Naive thymus-derived CD8-positive, alpha-beta T cell (primary cell): ENCODE measurements around the gene PGM1. TPM values are rescaled to one million over a fixed set of nuclear protein-coding genes. Genes with fewer than 3 reads are reported as not detected.

ENCODE experiments used
- ATAC-seq, 2 donors: fragments of 150-1000 bp; cut with Tn5 transposase in 1 of 2; sonication (Bioruptor Pico), chemical (Tn5 transposase) in 1 of 2; 1 replicate in 1 of 2; 2 replicates in 1 of 2; pipeline ENCODE4 v1.10.0; 2021; ENCODE audit warnings: mild to moderate bottlenecking in 2 of 2, moderate library complexity in 2 of 2
- POLR2A ChIA-PET: fragments of 350-600 bp; sonication (Branson Sonifier 250); formaldehyde crosslinking; loops from one replicate; lab custom pipeline; 2021; ENCODE audit warnings: antibody characterized with exemption; lab: Charles Lee
- DNase-seq, 10 donors: peaks; one replicate each; pipeline versions ENCODE4 v3.0.0 to v3.0.0-alpha.2; 2020 to 2022
- H3K27ac Mint-ChIP-seq, 10 donors: one replicate each; pipeline ENCODE4 v1.8.0; 2020 to 2022; ENCODE audit warnings: mild to moderate bottlenecking in 10 of 10, mixed read lengths in 10 of 10, moderate library complexity in 4 of 10, inconsistent platforms in 1 of 10
- H3K27me3 Mint-ChIP-seq, 5 donors: one replicate each; pipeline ENCODE4 v1.8.0; 2021 to 2022; ENCODE audit warnings: mixed read lengths in 5 of 5
- H3K36me3 Mint-ChIP-seq, 3 donors: one replicate each; pipeline ENCODE4 v1.8.0; 2020 to 2022; ENCODE audit warnings: mixed read lengths in 3 of 3, mild to moderate bottlenecking in 2 of 3, inconsistent platforms in 1 of 3
- H3K4me1 Mint-ChIP-seq, 4 donors: one replicate each; pipeline ENCODE4 v1.8.0; 2021 to 2022; ENCODE audit warnings: mixed read lengths in 4 of 4
- H3K4me3 Mint-ChIP-seq, 10 donors: one replicate each; pipeline ENCODE4 v1.8.0; 2020 to 2022; ENCODE audit warnings: mild to moderate bottlenecking in 10 of 10, mixed read lengths in 10 of 10, moderate library complexity in 6 of 10, inconsistent platforms in 1 of 10
- H3K9me3 Mint-ChIP-seq, 9 donors: one replicate each; pipeline ENCODE4 v1.8.0; 2020 to 2022; ENCODE audit warnings: mixed read lengths in 9 of 9, mild to moderate bottlenecking in 3 of 9, inconsistent platforms in 1 of 9, moderate library complexity in 1 of 9
- polyA plus RNA-seq, 3 donors: library from polyadenylated mRNA; unstranded; fragments of 300-500 nt; fragmentation: Illumina TruSeq; gene quantifications; one replicate each; pipeline ENCODE4 v1.2.3, GENCODE V29; 2021
- total RNA-seq, 8 experiments: library from RNA in 2 of 8; stranded (reverse) in 2 of 8; gene quantifications; one replicate each; pipeline ENCODE4 v1.2.3 and lab custom pipeline; 2021 to 2026

PGM1 gene
- total and polyA plus RNA-seq, 5 experiments from 2014 or later: 15.7 to 35.9 (median 30.4) TPM

DNA sequence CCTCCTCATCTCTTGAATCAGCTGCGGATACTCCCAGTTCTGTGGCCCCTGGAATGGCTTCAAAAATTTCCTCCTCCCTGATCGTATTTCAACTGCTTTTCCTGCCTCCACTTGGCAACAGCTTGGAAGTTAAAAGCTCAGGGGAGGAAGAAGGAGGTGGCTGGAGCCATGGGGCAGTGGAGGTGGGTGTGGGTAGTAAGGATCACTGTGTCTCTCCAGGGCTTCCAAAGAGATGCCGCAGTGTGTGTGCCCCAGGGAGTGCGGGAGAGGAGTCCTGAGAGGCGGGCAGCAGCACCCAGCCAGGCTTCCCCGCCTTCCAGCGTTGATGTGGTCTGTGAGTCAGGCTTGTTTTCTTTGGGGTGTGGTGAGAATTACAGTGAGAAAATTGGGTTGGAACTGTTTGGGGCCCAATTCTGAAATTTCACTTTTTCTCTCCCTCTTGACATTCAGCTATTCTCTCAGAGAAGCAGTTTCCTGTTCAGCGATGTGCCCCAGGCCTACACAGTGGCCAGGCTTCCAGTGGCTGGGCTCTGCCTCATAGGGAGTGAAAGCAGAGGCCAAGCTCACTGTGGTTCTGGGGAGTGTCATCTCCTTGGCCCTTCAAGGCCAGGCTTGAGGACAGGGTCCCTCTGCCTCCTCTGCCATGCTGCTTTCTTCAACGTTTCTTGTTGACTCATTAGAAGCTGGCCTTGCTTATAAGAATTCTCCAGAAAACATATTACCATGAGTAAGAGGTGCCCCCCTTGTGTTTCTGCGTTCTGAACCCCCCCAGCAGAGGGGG is 69.0 kb downstream of the PGM1 start:
- peak overlapping the region in 1 of 10 donors; percentile 55 for H3K27ac Mint-ChIP-seq
- ATAC-seq: no peak

DNA sequence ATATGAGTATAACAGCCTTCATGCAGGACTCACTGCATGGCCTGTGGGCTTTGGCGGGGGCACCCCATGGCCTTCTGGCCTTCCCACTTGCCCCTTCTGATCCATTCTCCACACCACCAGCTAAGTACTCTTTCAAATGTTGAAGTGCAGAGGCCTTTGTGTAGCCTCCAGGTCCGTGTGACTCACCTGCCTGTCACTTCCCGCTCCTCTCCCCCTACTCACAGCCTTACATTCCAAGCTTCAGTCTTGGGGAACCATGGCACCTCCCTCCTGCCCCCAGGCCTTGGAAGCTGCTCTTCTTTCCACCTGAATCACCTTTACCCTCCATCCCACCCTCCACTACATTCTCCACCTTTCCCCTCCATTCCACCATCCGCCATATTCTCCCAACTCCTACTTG is 69.6 kb downstream of the PGM1 start:
- DNase-seq: no peak
- no peak for ATAC-seq
- Mint-ChIP-seq H3K4me1 (peaks cover 4 to 11% (median 8%) of the 10 kb centered on the region in 4 donors), H3K9me3 (peaks cover 0 to 39% (median 6%) of the 10 kb centered on the region in 9 donors), H3K36me3 (peaks cover 24 to 74% (median 39%) of the 10 kb centered on the region in 3 donors), H3K27ac (peak overlapping the region in 1 of 10 donors; percentile 55), H3K4me3 (no peak overlapping the region), H3K27me3 (no peaks in the 10 kb centered on the region)
- POLR2A ChIA-PET: no interaction called here

More for the DNA sequence above, 69.0 kb downstream of the PGM1 start:
- no peak overlapping the region for H3K4me3 Mint-ChIP-seq
- no peak for DNase-seq
- peaks cover 7 to 14% (median 8%) of the 10 kb centered on the region in 4 donors for H3K4me1 Mint-ChIP-seq
- H3K9me3 Mint-ChIP-seq: peaks cover 0 to 39% (median 6%) of the 10 kb centered on the region in 9 donors
- peaks cover 28 to 78% (median 43%) of the 10 kb centered on the region in 3 donors for H3K36me3 Mint-ChIP-seq
- H3K27me3 Mint-ChIP-seq: no peaks in the 10 kb centered on the region
- POLR2A ChIA-PET: no interaction called here

DNA sequence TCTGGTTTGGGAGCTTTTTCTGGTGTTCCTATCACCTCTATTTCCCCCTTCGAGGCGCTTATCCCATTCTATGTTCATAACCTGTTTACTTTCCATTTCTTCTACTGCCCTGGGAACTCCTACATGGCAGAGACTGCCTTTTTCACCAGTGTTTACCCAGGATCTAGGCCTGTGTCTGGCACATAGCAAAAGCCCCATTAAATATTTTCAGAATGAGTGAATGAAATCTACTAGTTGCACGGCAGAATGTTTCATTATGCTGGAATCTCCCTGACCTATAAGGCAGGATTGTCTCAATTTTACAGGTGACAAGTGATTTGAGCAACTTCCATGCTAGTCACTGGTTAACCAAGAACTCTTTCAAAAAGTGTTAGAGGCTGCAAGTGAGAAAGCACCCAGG is 70.1 kb downstream of the PGM1 start:
- H3K4me3 Mint-ChIP-seq: no peak overlapping the region
- H3K4me1 Mint-ChIP-seq: peaks cover 4 to 10% (median 8%) of the 10 kb centered on the region in 4 donors
- POLR2A ChIA-PET: no interaction called here
- H3K9me3 Mint-ChIP-seq: peaks cover 0 to 39% (median 6%) of the 10 kb centered on the region in 9 donors
- H3K27me3 Mint-ChIP-seq: no peaks in the 10 kb centered on the region
- no peak for DNase-seq
- ATAC-seq: no peak
- H3K36me3 Mint-ChIP-seq: peaks cover 22 to 73% (median 36%) of the 10 kb centered on the region in 3 donors
- peak overlapping the region in 1 of 10 donors; percentile 55 for H3K27ac Mint-ChIP-seq

DNA sequence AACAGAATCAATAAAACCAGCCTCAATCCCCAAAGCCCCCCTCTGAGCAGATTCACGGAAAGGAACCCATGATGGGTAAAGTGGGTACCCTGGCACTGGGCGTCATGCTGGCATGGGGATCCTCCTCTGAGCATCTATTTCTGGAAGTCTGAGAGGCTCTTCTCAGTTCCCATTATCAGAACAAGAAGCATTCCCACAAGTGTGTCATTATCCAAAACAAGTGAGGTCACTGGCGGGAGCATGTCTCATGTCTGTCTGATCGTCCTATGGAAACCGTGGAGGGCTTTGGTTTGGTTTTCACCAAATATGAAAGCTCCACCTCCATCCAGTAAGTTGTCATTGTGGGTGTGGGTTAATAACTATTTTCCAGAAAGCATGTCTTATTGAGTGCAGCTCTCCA is 70.7 kb downstream of the PGM1 start:
- Mint-ChIP-seq H3K9me3 (peaks cover 0 to 39% (median 6%) of the 10 kb centered on the region in 9 donors), H3K36me3 (peaks cover 18 to 69% (median 31%) of the 10 kb centered on the region in 3 donors), H3K27me3 (no peaks in the 10 kb centered on the region), H3K4me1 (peaks cover 4 to 8% (median 6%) of the 10 kb centered on the region in 4 donors), H3K27ac (no peak overlapping the region), H3K4me3 (no peak overlapping the region)
- POLR2A ChIA-PET: no interaction called here
- DNase-seq (no peak), ATAC-seq (no peak)

DNA sequence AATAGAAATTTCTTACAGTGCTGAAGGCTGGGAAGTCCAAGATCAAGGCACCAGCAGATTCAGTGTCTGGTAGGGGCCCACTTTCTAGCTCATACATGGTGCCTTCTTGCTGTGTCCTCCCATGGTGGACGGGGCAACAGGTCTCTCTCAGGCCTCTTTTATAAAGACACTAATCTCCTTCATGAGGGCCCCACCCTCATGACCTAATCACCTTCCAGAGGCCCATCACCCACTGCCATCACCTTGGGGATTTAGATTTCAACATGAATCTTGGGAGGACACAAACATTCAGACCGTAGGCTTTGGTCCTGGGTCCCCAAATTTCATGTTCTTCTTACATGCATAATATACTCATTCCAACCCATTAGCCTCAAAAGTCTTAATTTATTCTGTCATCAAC is 71.5 kb downstream of the PGM1 start:
- Mint-ChIP-seq H3K4me1 (peaks cover 0 to under 1% (median 0%) of the 10 kb centered on the region in 4 donors), H3K9me3 (peaks cover 0 to 39% (median 6%) of the 10 kb centered on the region in 9 donors), H3K27me3 (no peaks in the 10 kb centered on the region), H3K36me3 (peaks cover 12 to 60% (median 23%) of the 10 kb centered on the region in 3 donors), H3K4me3 (no peak overlapping the region), H3K27ac (no peak overlapping the region)
- POLR2A ChIA-PET: no interaction called here
- ATAC-seq (no peak), DNase-seq (no peak)

DNA sequence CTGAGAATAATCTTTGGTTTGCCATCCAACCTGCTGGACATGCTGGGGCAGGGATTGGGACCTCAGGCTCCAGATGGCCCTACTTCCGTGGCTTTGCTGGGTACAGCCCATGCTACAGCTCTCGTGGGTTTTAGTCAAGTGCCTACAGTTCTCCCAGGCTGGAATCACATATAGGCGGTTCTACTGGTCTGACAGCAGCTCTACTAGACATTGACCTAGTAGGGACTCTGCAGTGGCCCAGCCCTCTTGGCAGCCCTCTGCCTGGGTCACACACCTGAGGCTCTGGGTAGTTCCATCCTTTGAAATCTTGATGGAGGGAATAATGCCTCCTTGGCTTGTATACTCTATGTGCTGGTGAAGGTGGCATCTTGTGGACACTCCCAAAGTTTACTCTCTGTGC is 72.2 kb downstream of the PGM1 start:
- Mint-ChIP-seq H3K27me3 (no peaks in the 10 kb centered on the region), H3K27ac (no peak overlapping the region), H3K4me3 (no peak overlapping the region), H3K4me1 (no peaks in the 10 kb centered on the region), H3K36me3 (peaks cover 8 to 54% (median 19%) of the 10 kb centered on the region in 3 donors), H3K9me3 (peaks cover 0 to 39% (median 6%) of the 10 kb centered on the region in 9 donors)
- POLR2A ChIA-PET: no interaction called here
- no peak for DNase-seq
- no peak for ATAC-seq

DNA sequence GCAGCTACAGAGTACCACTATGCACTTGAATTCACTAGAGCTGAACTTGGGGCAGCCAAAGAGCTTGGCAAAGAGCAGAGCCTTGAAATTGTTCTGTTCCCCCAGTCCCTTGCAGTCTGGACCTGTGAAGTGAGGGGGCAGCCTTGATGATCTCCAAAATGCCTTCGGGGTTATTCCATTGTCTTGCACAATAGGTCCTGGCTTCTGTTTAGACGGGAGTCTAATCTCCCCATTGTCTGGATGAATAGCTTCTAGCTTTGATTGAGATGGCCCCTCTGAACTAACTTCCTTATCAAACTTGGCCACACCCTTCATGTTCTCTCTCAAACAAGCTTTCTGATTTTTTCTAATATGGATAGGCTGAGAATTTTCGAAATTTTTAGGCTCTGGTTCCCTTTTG is 72.6 kb downstream of the PGM1 start:
- no peak overlapping the region for H3K4me3 Mint-ChIP-seq
- peaks cover 8 to 52% (median 19%) of the 10 kb centered on the region in 3 donors for H3K36me3 Mint-ChIP-seq
- no peaks in the 10 kb centered on the region for H3K4me1 Mint-ChIP-seq
- ATAC-seq (no peak), DNase-seq (no peak)
- no peak overlapping the region for H3K27ac Mint-ChIP-seq
- POLR2A ChIA-PET: no interaction called here
- no peaks in the 10 kb centered on the region for H3K27me3 Mint-ChIP-seq
- H3K9me3 Mint-ChIP-seq: peaks cover 0 to 39% (median 6%) of the 10 kb centered on the region in 9 donors

DNA sequence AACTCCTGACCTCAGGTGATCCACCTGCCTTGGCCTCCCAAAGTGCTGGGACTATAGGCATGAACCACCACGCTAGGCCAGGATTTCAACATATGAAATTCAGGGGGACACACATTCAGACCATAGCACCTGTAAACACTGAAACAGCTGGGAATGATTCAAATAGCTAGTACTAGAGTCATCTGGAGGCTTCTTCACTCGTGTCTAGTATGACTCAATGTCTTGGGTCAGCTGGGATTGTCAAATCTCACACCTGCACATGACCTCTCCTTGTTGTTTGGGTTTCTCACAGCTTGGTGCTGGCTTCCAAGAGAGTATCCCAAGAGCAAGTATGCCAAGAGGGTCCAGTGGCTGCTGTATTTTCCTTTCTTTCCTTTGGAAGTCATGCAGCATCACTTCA is 75.1 kb downstream of the PGM1 start:
- POLR2A ChIA-PET: no interaction called here
- ATAC-seq (no peak), DNase-seq (no peak)
- H3K9me3 Mint-ChIP-seq: peaks cover 0 to 33% (median 6%) of the 10 kb centered on the region in 9 donors
- H3K36me3 Mint-ChIP-seq: peaks cover 7 to 32% (median 7%) of the 10 kb centered on the region in 3 donors
- no peak overlapping the region for H3K4me3 Mint-ChIP-seq
- peak overlapping the region in 1 of 10 donors; percentile 7 for H3K27ac Mint-ChIP-seq
- no peaks in the 10 kb centered on the region for H3K4me1 Mint-ChIP-seq
- H3K27me3 Mint-ChIP-seq: no peaks in the 10 kb centered on the region

DNA sequence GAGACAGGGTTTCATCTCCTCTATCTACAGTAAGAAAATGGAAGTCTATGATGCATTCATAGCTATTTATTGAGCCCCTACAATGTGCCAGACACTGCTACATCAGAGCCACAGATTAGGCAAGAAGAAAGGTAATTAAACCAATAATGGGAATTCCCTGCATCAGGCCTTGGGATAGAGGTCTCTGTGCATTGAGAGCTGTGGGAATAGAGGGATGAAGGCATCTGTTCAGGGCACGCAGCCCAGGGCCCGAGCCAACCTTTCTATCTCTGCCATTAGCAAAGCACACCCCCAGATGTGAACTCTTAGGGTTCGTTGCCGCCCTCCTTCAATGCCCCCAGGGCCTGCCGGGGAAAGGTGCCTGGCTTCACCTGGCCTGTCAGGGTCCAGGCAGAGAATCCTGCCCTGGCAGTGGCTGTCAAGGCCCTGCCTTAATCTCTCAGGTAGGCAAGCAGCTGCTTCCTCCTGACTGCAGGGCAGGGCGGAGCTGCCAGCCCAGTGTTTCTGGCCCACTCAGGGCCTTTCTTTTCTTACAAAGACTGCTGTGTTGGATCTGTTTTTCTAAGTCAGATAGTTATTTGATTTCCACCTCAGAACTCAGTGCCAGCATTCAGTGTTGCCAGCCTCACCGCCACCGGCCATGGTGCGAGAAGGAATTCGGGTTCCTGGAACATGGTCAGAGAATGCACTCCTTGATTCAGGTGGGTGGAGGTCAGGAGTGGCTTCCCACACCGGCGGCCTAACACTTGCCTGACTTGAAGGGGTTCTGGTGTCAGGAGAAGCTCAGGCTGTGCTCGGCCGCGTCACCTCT is 76.1 kb downstream of the PGM1 start:
- H3K4me1 Mint-ChIP-seq: no peaks in the 10 kb centered on the region
- H3K4me3 Mint-ChIP-seq: no peak overlapping the region
- POLR2A ChIA-PET: no interaction called here
- no peak for DNase-seq
- ATAC-seq: no peak
- no peaks in the 10 kb centered on the region for H3K27me3 Mint-ChIP-seq
- H3K27ac Mint-ChIP-seq: peak overlapping the region in 1 of 10 donors; percentile 59
- peaks cover 0 to 24% (median 6%) of the 10 kb centered on the region in 9 donors for H3K9me3 Mint-ChIP-seq
- peaks cover under 1 to 22% (median 4%) of the 10 kb centered on the region in 3 donors for H3K36me3 Mint-ChIP-seq

DNA sequence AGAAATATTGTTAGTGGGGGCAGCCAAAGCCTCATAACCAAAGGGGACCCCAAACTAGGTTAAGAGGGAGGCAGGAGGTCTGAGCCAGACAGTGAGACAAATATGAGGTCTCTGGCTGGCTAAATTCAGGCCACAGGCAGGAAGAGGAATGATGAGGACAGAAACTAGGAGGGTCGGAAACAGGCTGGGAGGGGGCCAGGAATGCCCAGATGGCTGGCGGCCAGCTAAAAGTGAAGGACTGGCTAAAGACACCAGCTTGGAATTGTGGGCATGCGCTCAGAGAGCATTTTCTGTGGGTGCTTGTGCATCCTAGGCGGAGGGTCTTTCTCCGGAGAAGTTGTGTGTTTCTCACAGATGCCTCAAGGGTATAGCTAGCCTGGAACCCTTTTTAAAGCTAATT is 77.0 kb downstream of the PGM1 start:
- no peaks in the 10 kb centered on the region for H3K27me3 Mint-ChIP-seq
- H3K27ac Mint-ChIP-seq: peak overlapping the region in 2 of 10 donors; percentile 9 to 59

DNA sequence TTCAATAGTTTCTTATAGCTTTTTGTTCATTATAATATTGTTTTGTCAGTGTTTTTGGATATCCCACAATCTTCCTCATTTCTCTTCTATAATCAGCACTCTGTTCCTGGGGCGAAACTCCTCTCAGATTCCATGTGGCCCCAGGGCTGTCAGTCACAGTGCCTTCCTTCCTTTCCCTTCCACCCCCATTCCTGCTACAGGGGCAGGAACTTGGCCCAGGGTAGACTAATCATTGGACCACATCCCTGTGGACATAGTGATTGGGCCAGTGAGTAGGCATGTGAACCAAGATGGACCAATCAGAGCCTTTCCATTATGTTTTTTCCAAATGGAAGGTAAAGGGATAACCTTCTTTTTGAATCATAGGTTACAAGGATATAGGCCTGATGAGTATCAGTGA is 78.3 kb downstream of the PGM1 start:
- no peaks in the 10 kb centered on the region for H3K27me3 Mint-ChIP-seq
- DNase-seq (no peak), ATAC-seq (no peak)
- POLR2A ChIA-PET: no interaction called here
- H3K27ac Mint-ChIP-seq: peak overlapping the region in 1 of 10 donors; percentile 2
- H3K4me1 Mint-ChIP-seq: no peaks in the 10 kb centered on the region
- peaks cover 0 to 3% (median 0%) of the 10 kb centered on the region in 3 donors for H3K36me3 Mint-ChIP-seq
- peaks cover 0 to 4% (median 0%) of the 10 kb centered on the region in 9 donors for H3K9me3 Mint-ChIP-seq
- H3K4me3 Mint-ChIP-seq: no peak overlapping the region

More for the DNA sequence above, 77.0 kb downstream of the PGM1 start:
- Mint-ChIP-seq H3K4me1 (no peaks in the 10 kb centered on the region), H3K36me3 (peaks cover 0 to 15% (median 4%) of the 10 kb centered on the region in 3 donors), H3K4me3 (no peak overlapping the region), H3K9me3 (peaks cover 0 to 17% (median 3%) of the 10 kb centered on the region in 9 donors)
- POLR2A ChIA-PET: no interaction called here
- no peak for DNase-seq
- no peak for ATAC-seq

DNA sequence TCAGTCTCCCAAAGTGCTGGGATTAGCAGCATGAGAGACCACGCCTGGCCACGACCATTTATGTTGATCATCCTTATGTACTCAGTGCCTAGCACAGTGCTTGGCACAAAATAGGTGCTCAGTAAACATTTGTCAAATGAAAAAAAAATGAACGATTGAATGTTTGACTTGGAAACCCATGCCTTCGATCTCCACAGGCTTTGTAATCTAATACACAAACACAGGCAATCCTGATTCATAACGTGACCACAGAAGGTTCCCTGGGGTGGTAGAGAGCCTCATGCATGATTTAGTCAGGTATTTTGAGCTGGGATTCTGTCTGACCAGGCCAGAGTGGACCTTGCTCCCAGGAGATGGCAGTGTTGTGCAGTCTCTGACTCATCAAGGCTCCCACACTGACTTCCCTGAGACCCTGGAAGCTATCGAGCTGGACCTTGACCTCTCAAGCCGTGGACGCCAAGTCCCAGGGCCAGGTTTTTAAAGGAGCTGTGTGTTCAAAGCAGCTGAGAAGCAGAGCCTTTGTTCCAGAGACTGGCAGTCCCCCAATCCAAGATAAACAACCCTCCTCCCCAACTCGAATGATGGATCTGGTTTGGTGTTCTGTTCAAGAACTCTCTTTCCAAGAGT is 81.1 kb downstream of the PGM1 start:
- DNase-seq: no peak

More for the DNA sequence above, 81.1 kb downstream of the PGM1 start:
- ATAC-seq: no peak
- POLR2A ChIA-PET: no interaction called here
- Mint-ChIP-seq H3K4me3 (no peak overlapping the region), H3K36me3 (peaks cover 0 to 3% (median 1%) of the 10 kb centered on the region in 3 donors), H3K9me3 (peaks cover 0 to 9% (median 2%) of the 10 kb centered on the region in 9 donors), H3K27ac (no peak overlapping the region), H3K27me3 (no peaks in the 10 kb centered on the region), H3K4me1 (no peaks in the 10 kb centered on the region)
